Ishikawa (cell line): ENCODE results near the gene FSTL1.

ENCODE experiments used
- CEBPB ChIP-seq: IDR thresholded peaks from 2 replicates; pipeline ENCODE4 v1.6.1; 2012
- EGR1 ChIP-seq: IDR thresholded peaks from 2 replicates; pipeline ENCODE4 v1.6.1; 2012
- EP300 ChIP-seq: IDR thresholded peaks from 2 replicates; pipeline ENCODE4 v1.6.1; 2012; ENCODE audit warnings: borderline replicate concordance
- FOXM1 ChIP-seq: IDR thresholded peaks from 2 replicates; pipeline ENCODE4 v1.6.1; 2012; ENCODE audit warnings: low read depth, borderline replicate concordance
- TAF1 ChIP-seq: IDR thresholded peaks from 2 replicates; pipeline ENCODE4 v1.6.1; 2012; ENCODE audit warnings: low read depth, mild to moderate bottlenecking
- TCF12 ChIP-seq: IDR thresholded peaks from 2 replicates; pipeline ENCODE4 v1.6.1; 2012; ENCODE audit warnings: low read depth
- TEAD4 ChIP-seq: IDR thresholded peaks from 2 replicates; pipeline ENCODE4 v1.6.1; 2012
- YY1 ChIP-seq: IDR thresholded peaks from 2 replicates; pipeline ENCODE4 v1.6.1; 2012; ENCODE audit warnings: low read depth
- TF ChIP-seq, protein P1 (sequence below): IDR thresholded peaks from 2 replicates; pipeline ENCODE4 v1.6.1; 2012
- TF ChIP-seq, protein P2 (sequence below): IDR thresholded peaks from 2 replicates; pipeline ENCODE4 v1.6.1; 2012

DNA sequence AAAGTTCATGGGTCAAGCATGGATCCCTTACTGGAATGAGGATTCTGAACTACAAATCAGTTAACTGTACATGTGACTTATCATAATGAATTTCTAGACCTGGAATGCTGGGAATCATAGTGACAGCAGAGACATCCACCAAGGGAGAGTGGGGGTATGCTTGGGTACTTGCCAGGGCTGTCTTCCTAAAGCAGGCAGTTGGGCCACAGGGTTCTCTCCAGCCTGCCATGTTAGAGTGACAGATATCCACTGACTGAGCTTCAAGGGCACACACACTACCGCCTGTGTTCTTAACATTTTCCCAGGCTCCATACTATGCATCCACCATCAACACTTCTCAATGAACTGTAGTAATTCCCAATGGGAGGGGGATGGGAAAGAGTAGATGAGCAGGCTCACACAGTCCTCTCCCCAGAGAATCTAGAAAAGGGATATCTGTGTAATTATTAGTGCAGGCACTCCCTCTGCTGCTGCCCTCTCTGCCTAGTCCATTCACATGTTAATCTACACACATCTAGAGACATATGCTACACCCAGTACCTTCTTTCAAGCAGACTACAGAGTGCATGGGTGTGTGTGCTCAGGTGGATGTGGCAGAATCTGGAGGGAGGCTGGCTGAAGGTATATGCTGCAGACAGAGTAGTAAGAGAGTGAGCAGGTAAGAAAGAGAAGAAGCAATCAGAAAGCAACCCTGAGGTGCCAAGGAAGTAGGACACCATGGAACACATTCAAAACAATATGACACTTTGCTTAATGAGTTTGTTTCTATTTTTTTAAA, 3.7 kb downstream of the FSTL1 start:
- TF ChIP-seq YY1 (no peak), EGR1 (no peak), TCF12 (no peak), TEAD4 (no peak), EP300 (no peak), FOXM1 (no peak), TAF1 (no peak), CEBPB (no peak)
- TF ChIP-seq, protein P1, sequence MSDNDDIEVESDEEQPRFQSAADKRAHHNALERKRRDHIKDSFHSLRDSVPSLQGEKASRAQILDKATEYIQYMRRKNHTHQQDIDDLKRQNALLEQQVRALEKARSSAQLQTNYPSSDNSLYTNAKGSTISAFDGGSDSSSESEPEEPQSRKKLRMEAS = no peak
- TF ChIP-seq, protein P2, sequence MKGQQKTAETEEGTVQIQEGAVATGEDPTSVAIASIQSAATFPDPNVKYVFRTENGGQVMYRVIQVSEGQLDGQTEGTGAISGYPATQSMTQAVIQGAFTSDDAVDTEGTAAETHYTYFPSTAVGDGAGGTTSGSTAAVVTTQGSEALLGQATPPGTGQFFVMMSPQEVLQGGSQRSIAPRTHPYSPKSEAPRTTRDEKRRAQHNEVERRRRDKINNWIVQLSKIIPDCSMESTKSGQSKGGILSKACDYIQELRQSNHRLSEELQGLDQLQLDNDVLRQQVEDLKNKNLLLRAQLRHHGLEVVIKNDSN = no peak
